ENCODE data around the gene MYH6.

- no peak for TF ChIP-seq CTCF (conservative IDR thresholded peaks at IDR 0.05 in 1 of 2, IDR thresholded peaks at IDR 0.05 in 1 of 2; ENCODE audit: low read depth in 1 of 2, low read length in 2 of 2)
- TF ChIP-seq EZH2 (IDR thresholded peaks at IDR 0.05; ENCODE audit: low read length, missing control alignments): no peak
Observed at GRCh38 chr14:23406244-23406643, 1.8 kb downstream of the MYH6 start.
